Fibroblast of upper back skin (primary cell): ENCODE data around the gene TMEM11.
"Not testable (repeated sequence)": the region's sequence is repeated elsewhere in the genome, so short reads cannot be mapped to it uniquely, and the experiment has no call there.

Source experiments
- DNase-seq: peaks from one replicate; pipeline ENCODE4 v3.0.0-alpha.2; 2013

The TMEM11 gene

GRCh38 chr17:21210411-21211076 is 3.4 kb downstream of the TMEM11 start:
- no peak for DNase-seq

DNA sequence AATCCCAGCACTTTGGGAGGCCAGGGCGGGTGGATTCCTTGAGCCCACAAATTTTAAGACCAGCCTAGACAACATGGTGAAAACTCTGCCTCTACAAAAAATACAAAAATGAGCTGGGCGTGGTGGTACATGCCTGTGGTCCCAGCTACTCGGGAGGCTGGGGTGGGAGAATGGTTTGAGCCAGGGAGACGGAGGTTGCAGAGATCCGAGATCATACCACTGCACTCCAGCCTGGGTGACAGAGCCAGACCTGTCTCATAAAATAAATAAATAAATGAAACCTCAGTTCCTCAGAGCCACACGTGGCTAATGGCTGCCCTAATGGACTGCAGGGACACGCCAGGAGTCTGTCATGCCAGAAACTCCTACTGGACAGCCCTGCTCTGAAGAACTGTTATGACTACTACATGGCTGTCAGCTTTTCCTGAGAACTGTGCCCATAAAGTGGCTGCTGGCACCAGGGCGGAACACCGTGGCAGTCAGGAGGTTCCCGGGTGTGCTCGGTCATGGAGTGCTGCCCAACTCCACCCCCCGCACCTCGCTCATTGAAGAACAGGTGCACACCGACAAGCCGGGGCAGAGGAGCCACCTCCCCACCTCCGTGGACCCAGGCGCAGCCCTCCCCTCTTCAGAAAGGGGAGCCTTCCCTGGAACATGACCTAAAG is 4.3 kb downstream of the TMEM11 start:
- DNase-seq: no peak

DNA sequence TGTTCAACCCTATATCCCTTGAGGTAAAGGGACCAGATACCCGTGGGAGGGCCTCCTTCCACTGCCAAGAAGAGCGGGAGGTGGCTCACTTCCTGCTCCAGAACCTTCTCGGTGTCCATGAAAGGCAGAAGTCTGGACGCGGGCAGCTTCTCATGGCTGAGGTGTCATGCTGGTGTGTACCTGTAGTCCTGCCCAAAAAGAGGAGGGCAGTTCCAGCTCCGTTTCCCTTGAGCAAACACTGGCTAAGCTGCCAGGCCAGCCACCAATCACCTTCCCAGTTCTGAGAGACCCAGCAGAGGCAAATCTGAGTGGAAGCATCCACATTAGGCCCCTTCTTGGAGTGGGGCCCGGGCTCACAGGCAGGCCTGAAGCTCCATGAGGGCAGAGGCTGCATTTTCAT is 5.6 kb downstream of the TMEM11 start:
- no peak for DNase-seq

DNA sequence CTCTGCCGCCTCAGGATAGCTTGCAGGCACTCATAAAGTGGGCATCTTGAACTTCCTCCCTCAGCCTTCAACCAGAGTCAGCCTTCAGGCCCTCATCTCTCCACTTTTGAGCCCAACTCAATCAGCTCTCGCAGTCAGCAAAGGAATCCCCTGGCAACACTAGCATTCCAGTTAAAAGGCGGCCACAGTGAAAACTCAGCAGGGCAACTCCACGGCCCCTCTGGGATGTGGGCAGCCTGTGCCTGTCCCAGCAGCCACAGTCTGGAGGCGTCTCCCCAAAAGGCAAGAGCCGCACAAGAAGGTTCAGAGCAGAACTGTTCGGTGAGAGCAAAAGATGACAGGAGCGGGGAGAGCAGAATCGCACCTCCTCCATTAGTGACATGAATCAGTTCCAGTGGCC is 9.0 kb downstream of the TMEM11 start:
- no peak for DNase-seq

DNA sequence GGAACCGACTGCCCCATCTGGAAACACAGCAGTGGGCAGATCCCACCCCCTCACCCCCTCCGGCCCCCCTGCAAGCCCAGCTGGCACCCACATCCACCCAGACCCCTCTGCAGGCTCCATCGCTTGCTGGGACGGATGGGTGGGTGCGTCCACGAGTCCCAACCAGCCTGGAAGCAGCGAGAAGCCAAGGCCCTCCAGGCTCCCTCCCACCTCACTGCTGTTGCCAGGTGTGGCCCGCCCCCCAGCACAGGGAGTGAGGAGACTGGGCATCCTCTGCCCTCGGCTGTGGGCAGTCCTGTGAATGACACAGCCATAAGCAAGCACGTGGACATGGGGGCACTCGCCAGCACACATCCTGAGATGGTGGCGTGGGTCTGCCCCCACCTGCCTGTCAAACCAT is 11.4 kb downstream of the TMEM11 start:
- no peak for DNase-seq

DNA sequence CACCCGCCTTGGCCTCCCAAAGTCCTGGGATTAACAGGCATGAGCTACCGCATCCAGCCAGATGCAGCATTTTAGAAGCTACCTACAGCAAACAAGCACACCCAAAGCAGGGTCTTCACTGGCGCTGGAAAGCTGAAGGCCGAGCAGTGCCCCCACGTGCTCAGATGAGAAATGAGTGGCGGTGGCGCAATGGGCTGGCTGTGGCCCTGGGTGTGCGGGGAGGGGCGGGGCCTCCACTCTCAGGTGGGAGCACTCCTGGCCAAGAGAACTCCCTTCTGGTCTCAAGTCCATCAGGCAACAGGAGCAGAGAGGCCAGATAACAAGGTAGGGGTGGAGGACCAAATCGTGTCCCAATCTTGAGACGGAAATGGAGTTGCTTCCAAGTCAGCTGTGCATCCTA is 12.1 kb downstream of the TMEM11 start:
- no peak for DNase-seq

DNA sequence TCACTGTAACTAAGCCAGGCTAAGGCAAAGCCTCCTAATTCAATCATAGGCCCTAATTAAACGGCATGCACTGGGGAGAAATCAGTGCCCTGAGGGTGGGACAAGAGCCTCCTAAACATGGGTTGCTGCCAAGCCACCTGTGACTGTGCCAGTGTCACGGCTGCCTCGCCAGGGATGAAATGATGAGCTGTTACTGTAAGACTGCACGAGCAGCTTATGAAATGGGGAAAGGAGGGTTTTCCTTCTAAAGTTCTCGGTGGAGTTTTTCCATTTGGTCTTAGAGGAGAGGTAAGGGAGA is 12.7 kb downstream of the TMEM11 start:
- DNase-seq: no peak

GRCh38 chr17:21200590-21201297 is 13.2 kb downstream of the TMEM11 start:
- no peak for DNase-seq

DNA sequence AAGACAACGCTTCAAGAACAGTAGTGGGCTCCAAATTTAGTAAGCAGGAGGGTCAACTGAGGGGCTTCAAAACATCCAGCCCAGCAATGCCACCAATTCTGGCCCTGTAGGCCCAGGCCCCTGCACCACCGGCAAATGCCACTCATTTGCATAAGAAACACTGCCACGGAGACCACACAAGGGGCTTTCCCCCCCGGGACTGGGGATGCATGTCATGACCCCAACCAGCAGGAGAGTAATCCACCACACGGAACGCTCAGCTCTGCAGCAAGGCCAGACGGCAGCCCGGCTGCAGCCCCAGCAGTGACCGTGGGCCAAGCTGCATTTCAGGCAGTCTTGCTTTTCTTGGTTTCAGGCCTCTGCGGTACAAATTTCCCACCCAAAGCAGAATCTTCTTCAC is 14.1 kb downstream of the TMEM11 start:
- no peak for DNase-seq

DNA sequence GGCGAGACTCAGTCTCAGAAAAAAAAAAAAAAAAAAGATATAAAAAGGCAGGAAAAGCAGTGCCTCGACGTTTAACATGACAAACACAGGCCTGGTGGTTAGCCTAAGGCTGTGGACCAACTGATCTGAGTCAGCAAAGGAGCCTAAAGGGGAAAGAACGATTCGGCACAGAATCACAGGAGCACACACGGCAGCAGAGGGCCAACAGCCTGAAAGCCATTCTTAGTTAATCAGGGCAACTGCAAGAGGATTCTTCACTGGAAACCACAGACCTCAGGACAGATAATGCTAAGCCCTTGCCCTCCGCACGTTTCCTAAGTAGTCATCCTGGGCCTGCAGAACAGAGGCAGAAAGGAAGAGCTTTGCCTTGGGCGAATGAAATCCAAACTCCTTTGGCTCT is 14.7 kb downstream of the TMEM11 start:
- peak; percentile 37 for DNase-seq

DNA sequence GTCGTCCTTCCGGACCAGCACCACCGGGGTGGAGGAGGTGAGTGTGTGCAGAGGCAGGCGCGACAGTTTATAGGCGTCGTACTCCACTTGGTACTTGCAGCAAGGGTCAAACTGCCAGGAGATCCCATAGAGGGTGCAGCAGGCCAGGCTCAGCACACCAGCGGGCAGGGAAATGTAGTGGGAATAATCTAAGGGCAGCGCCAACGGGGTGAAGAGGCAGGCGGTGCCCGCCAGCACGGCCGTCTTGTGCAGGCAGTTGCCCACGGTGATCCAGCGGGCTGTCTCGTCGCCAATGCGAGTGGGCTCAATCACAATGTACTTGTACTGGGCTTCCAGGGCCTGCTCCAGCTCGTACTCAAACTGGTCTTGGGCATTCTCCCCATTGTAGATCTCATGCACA is 15.6 kb downstream of the TMEM11 start:
- no peak for DNase-seq

DNA sequence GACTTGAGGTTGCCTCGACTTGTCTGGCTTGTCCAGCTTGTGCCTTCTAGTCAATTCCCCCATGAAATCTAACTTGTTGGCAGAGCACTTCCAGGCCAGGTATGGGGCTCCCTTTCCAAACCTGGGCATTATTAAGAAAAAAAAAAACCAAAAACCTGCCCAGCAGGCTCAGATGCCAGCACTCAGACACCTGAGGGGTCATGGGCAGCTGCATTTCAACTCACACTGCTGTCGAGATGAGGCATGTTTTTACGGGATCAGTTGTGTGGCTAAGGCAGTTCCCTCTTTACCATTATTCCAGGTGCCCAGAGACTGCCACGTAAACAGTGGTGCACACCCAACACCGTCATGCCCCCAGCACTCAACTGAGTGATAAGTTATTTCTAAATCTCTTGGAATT is 17.8 kb downstream of the TMEM11 start:
- no peak for DNase-seq

- DNase-seq: peak; percentile 41
Observed at GRCh38 chr17:21194703-21195102, 19.3 kb downstream of the TMEM11 start.

- no peak for DNase-seq
Observed at GRCh38 chr17:21194226-21194625, 19.7 kb downstream of the TMEM11 start.

DNA sequence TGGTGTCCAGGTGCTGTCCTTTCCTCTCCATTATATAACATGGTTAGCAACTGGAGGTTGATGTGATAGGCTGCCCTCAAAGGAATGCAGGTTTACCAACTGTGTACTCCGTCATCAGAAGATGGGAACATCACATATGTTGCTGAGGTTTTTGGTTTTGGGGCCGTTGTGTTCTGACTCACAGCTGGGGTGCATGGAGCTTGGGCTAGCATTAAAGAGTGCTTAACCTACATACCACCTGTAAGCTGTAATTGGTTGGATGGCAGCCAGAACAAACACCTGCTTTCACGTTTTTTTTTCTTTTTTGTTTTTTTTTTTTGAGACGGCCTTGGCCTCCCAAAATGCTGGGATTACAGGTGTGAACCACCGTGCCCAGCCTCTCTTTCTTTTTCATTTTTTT is 20.9 kb downstream of the TMEM11 start:
- no peak for DNase-seq

- not testable (repeated sequence) for DNase-seq
Observed at GRCh38 chr17:21192414-21192813, 21.5 kb downstream of the TMEM11 start.

GRCh38 chr17:21191698-21192097 is 22.3 kb downstream of the TMEM11 start:
- no peak for DNase-seq

DNA sequence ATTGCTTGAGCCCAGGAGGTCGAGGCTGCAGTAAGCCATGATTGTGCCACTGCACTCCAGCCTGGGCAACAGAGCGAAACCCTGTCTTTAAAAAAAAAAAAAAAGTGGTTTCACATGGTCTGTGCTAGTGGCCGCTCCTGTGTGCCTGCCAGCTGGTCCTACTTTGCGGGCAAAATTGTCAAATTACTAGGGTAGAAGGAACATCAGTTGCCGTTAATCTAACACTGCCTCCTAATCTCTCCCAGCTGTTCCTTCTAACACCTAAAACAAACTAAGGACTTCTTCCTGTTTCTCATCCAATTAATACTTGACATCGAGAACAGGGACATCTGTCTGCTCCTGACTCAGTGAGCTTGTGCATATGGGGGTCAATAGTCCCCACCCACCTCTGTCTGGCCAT is 23.9 kb downstream of the TMEM11 start:
- DNase-seq: no peak

DNA sequence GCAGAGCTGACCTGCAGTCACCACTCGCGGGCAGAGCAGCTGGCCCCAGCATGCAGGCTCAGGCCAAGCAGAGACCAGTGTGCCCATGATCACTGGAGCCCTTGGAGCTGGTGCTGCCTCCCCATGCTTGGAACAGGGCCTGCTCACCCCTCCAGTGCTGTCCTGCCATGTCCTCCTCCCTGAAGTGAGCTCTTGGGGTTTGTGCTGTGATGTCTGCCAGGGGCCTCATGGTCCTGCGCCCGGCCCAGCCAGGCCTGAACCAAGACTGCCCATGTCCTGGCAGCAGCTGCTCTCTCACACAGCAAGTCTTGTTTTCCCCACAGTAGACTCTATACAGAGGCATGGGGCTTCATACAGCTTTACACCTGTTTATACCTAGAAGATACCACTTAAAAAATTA is 24.6 kb downstream of the TMEM11 start:
- no peak for DNase-seq

DNA sequence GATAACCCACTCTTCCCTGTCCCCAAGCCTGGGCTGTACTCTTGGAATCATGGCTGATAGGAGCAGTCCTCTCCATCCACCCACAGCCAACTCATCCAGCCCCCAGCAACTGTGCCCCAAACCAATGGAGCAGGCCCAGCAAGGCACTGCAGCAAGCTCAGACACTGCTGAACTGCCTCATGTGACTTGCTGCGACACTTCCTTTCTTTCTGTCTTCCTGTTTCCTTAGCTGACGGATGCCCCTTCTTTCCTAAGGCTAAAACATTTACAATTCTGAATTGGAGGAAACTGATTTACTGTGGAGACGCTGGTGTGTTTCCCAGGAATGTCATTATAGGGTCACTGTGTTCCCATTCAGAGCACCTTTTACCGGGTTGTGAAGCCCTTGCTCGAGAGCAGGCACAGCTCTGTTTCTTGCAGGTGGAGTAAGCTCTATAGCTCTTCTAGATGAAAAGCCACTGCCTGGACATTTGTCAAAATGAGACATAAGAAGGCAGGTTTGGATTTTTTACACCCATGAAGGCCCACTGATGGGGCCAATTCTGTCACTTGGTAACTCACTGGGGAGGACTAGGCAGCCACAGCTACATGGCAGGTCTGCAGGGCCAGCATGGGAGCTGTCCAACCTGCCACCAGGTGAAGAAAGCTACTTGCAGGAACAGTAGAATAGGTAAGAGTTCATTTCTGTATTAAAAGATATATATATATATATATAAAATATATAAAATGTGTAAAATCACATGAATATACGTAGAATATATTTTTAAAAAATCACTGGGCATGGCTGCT is 27.4 kb downstream of the TMEM11 start:
- DNase-seq: no peak

DNA sequence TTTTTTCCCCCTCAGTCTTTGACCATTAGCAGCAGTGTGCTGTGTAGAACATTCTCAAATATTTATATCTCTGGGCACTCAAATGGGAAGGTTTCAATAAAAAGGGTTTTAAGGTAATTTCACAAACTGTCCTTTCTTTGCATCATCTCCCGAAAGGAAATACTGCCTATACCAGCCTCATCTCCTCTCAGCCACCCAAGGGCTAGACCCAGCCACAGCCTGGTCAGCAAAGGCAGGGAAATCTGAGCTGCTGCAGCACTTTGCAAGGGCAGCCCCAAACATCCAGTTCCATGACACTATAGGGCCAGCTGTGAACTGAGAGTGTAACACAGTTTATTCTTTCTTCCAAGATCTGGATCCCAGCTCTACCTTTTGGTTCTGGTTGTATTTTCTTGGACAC is 28.9 kb downstream of the TMEM11 start:
- DNase-seq: no peak

- no peak for DNase-seq
Observed at GRCh38 chr17:21184570-21184969, 29.4 kb downstream of the TMEM11 start.

- no peak for DNase-seq
Observed at GRCh38 chr17:21183468-21183867, 30.5 kb downstream of the TMEM11 start.
